GM21529 (cell line): ENCODE data around the gene RNPC3.
"Not testable (repeated sequence)": the region's sequence is repeated elsewhere in the genome, so short reads cannot be mapped to it uniquely, and the experiment has no call there.

Experiments
- ATAC-seq: cut with Tn5 transposase; IDR thresholded peaks from one replicate; pipeline ENCODE4 v1.9.1; 2021; ENCODE audit not compliant: unreplicated experiment

Gene RNPC3

GRCh38 chr1:103547840-103548239, 22.3 kb downstream of the RNPC3 start:
- no peak for ATAC-seq

GRCh38 chr1:103560427-103560826, 34.9 kb downstream of the RNPC3 start:
- ATAC-seq, result no peak

- ATAC-seq, result not testable (repeated sequence)
Observed at GRCh38 chr1:103561124-103561523, 35.6 kb downstream of the RNPC3 start.

- peak; percentile 90 for ATAC-seq
Observed at GRCh38 chr1:103561643-103562395, 36.3 kb downstream of the RNPC3 start.

GRCh38 chr1:103563056-103563455, 37.6 kb downstream of the RNPC3 start:
- no peak for ATAC-seq

- ATAC-seq, result no peak
Observed at GRCh38 chr1:103569493-103569892, 44.0 kb downstream of the RNPC3 start.

- ATAC-seq, result not testable (repeated sequence)
Observed at GRCh38 chr1:103571289-103571688, 45.8 kb downstream of the RNPC3 start, which contains the start of gene AMY2B. Gene AMY2B (plus strand): TSS chr1:103571589. CDS start chr1:103571603, 14 bp downstream.

GRCh38 chr1:103576065-103576464, 50.6 kb downstream of the RNPC3 start:
- ATAC-seq, result peak; percentile 67

- not testable (repeated sequence) for ATAC-seq
Observed at GRCh38 chr1:103576784-103577183, 51.3 kb downstream of the RNPC3 start.

GRCh38 chr1:103582464-103582863, 57.0 kb downstream of the RNPC3 start:
- ATAC-seq, result no peak

- no peak for ATAC-seq
Observed at GRCh38 chr1:103583887-103584286, 58.4 kb downstream of the RNPC3 start.

GRCh38 chr1:103584537-103584936, 59.0 kb downstream of the RNPC3 start:
- ATAC-seq, result no peak

- not testable (repeated sequence) for ATAC-seq
Observed at GRCh38 chr1:103602740-103603139, 77.2 kb downstream of the RNPC3 start.
